Activated T-cell treated with anti-CD3 and anti-CD28 coated beads for 1 hour (primary cell): ENCODE measurements around the gene MAP3K20.
"Not testable (repeated sequence)": the region's sequence is repeated elsewhere in the genome, so short reads cannot be mapped to it uniquely, and the experiment has no call there.

Experiments
- DNase-seq: peaks from one replicate; pipeline ENCODE4 v3.0.0-alpha.2; 2020; ENCODE audit warnings: low read depth

The MAP3K20 gene

DNA sequence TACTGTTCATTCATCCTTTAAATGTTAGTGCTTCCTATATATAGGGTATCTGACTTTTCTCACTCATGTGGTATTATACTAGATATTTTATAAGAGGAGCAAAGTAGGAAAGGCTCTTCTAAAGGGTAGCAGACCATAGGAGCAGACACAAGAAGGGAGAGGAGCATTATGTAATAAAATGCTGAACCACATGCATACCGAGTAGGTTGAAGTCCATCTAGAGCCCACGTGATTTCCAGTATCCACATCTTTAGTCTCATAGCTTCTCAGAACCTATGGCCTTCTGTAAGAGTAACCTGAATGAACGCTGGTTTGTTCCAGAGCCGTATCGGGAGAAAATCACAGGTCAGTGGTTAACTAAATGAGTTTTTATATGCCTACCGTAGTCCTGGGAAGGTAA is 85.9 kb downstream of the MAP3K20 start:
- no peak for DNase-seq

DNA sequence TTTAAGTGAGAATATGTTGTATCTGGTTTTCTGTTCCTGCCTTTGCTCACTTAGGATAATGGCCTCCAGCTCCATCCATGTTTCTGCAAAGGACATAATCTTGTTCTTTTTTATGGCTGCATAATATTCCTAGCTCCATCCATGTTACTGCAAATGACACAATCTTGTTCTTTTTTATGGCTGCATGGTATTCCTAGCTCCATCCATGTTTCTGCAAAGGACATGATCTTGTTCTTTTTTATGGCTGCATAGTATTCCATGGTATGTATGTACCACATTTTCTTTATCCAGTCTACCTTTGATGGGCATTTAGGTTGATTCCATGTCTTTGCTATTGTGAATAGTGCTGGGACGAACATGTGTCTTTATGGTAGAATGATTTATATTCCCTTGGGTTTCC is 87.7 kb downstream of the MAP3K20 start:
- DNase-seq, result not testable (repeated sequence)

DNA sequence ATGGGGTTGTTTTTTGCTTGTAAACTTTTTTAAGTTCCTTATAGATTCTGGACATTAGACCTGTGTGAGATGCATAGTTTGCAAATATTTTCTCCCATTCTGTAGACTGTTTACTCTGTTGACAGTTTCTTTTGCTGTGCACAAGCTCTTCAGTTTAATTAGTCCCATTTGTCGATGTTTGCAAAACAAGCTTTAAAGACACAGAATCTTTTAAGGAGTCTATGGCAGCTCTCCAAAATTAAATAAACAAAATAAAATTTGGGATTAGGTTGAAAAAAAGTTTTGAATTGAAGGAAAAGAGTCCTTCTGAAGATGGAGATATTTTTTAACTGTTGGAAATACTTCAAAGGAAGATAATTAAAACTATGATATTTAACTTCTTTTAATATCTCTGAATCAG is 88.8 kb downstream of the MAP3K20 start:
- DNase-seq, result no peak

DNA sequence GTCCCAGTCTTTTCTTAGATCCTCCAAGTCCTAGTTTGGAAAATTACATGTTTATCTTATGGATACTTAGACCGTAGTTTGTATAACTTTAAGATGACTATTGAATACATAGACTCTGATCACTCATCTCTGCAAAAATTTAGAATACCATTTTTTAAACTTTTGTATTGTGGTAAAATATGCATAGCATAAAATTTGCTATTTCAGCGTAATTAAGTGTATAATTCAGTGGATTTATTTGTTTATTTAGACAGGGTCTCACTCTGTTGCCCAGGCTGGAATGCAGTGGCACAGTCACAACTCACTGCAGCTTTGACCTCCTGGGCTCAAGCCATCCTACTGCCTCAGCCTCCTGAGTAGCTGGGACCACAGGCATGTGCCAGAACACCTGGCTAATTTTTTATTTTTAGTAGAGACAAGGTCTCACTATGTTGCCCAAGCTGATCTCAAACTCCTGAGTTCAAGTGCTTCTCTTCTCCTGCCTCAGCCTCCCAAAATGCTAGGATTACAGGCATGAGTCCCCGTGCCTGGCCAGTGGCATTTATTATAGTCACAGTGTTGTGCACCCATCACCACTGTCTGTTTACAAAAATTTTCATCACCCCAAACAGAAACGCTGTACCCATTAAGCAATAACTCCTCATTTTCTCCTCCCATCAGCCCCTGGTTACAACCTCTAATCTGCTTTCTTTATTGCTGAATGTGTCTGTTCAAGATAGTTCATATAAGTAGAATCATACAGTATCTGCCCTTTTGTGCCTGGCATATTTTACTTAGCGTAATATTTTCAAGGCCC is 90.0 kb downstream of the MAP3K20 start:
- no peak for DNase-seq

DNA sequence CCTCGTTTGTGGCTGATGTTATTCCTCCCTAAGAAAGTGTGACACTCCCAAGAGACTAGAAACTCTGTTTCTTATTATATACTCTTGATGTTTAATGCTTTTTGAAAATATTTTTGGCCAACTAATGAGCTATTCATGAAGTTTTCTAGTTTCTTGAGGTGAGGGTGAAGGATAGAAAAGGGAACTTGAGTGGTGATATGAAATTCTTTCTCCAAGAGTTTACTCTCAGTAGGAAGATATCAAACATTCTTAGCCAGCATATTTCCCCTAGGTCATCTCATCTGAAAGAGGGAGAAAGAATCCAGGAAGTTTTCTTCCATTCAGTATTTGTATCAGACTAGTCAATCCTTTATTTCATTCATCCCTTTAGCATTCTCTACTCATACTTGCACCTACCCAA is 95.7 kb downstream of the MAP3K20 start:
- DNase-seq, result no peak

DNA sequence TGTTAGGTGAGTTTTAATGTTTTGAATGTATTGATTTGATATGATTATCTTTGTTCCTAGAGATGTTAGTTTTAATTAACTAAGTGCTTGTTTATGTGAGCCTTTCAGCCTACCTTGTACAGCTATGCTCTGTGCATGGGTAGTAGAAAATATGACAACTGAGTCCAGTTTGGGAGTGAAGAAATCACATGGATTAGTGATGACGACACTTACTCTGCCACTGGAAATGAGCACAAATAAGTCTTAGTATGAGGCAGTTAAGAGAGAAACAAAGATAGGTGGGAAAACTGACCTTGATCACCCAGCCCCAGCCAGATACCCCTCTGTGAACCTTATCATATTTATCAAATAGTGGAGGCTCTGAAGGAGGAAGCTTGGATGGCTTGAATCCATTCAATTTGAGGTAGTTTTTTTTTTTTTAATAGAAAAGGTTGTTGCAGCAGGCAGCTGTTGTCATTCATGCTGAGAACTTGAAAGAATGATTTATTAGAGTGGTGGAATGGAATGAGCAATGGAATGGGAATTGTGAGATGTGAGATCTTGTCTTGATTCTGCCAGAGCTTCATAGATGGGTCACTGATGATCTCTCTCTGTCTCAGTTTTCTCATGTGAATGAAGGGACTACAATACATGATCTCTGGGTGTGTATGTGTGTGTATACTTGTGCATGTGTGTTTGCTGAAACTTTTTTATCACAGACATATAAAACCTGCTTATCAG is 96.4 kb downstream of the MAP3K20 start:
- DNase-seq, result no peak

DNA sequence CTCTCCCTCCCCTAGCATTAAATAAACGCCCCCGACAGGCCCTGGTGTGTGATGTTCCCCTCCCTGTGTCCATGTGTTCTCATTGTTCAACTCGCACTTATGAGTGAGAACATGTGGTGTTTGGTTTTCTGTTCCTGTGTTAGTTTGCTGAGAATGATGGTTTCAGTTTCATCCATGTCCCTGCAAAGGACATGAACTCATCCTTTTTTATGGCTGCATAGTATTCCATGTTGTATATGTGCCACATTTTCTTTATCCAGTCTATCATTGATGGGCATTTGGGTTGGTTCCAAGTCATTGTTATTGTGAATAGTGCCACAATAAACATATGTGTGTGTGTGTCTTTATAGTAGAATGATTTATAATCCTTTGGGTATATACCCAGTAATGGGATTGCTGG is 98.7 kb downstream of the MAP3K20 start:
- not testable (repeated sequence) for DNase-seq

DNA sequence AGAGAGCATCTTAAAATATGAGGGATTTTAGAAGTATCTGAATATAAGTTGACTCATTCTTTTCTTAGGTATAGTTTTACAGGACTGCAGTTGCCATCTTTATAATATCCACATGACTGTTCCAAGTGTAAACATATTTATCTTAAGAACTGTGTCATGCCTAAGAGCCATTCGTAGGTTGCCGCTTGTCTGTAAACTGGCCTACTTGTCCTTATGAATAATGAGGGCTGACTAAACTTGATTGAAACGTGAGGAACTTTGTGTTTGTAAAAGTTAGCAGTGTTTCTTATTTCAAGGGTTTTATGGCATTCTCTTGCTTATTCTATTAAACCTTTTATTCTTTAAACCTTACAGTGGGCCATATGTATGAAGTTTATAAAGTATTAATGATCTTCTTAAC is 99.6 kb downstream of the MAP3K20 start:
- DNase-seq, result no peak

DNA sequence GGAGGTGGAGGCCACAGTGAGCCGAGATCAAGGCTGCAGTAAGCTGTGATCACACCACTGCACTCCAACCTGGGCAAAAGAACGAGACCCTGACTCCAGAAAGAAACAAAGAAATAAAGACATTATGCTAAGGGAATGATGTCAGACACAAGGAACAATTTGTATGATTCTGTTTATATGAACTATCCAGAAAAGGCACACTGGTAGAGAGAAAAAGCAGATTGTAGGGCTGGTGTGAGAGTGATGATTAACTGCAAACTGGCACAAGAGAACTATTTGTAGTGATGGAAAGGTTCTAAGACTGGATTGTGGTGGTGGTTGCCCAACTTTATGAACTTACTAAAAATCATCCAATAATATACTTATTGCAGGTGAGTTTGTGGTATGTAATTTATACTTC is 106.3 kb downstream of the MAP3K20 start:
- DNase-seq, result no peak

DNA sequence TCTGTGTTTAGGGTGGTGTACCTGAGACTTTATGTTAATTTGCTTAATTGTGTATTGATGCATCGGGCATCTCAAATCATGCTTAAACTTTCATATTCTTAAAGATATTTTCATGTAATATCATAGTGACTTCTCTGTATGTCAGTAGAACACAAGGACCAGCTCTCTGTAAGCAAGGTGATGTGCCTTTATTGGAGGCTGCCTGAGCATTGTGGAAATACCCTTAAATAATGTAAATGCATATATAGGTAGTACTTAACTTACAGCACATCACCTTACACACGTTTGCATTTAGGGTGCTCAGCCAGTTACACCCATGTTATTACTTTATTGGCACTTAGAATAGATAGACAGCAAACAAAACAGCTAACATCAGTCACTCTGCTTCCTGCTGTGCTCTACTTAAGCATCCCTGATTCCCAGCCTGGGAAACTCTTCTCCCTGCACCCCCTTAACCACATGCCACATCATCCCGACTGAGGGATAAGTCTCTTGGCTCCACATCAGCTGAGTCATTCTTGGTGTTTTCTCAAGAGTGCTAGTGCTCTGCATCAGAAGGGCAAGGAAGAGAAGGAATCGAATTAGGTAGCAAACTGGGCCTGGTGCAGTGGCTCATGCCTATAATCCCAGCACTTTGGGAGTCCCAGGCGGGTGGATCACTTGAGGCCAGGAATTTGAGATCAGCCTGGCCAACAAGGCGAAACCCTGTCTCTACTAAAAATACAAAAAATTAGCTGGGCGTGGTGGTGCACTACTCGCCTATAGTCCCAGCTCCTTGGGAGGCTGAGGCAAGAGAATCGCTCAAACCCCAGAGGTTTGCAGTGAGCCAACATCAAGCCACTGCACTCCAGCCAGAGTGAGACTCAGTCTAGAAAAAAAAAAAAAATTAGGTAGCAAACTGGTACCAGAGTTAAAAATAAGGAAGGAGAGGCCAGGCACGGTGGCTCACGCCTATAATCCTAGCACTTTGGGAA is 108.7 kb downstream of the MAP3K20 start:
- DNase-seq, result no peak

DNA sequence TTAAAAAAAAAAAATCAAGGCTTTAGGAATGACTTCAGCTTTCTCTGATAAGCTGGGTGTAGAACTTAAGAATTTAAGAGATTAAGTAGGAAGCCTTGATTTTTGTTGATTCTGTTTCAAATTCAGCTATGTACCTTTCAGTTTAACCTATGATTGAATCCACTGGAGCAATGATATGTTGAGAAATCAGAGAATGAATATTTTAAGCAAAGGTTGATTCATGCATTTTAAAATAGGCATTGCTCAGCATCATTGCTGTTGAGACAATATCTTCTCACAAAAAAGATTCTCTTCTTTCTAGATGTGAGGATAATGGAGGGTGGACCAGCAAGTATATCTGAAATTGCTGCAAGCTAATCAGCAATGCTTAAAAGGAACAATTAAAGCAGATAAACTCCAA is 109.8 kb downstream of the MAP3K20 start:
- DNase-seq, result no peak

DNA sequence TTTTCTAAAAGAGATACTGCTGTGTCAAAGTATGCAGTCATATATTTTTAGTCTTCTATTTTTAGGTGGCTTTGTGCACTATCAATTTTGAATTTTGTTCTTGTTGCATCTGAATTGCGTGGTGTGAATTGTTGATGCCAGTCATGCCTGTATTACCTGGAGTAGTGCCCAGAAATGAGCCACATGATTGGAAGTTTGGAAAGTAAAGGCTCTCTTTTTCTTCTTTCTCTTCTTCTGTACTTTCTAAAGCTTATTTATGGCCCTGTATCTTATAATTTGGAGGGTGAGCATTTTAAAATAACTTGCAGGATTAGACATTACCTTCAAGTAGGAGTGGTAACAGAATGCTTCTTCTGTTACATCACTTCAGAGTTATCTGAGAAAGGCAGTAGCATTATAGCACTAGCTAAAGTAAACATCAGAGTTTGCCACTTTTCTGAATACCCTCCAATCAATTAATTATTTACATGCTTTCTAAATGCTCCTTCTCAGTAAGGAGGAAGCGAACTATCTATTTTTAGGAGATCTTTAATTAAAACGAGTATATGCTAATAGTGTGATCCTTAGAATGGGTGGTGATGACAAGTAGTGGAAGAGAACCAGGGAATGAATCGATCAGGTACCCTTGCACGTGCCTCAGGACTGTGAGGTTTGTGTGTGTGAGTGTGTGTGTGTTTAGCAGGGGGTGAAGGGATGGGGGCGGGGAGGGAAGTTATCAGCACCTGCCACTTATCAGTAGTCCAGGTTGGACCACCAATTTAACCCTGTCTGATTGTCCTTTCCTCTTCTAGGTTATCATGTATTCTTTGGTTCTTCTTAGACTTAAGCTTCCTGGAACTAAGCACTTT is 112.5 kb downstream of the MAP3K20 start:
- DNase-seq, result no peak

DNA sequence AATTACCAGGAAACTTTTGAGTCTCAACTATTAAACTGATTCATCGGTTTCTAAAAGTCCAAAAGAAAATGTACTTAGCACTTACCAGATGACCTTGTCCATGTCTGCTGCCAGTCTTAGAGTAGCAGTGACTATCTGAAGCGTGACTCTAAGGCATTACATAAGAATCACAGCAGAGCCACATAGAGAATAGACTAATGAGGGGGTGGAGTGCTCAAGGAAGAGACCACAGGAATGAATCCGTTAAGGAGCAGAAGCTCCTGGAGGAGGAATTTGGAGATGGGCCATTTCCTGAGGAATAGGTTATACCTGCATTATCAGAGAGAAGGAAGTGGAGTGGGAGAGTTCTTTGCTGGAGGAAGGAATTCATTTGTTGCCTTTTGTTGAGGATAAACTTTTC is 116.0 kb downstream of the MAP3K20 start:
- DNase-seq, result no peak

DNA sequence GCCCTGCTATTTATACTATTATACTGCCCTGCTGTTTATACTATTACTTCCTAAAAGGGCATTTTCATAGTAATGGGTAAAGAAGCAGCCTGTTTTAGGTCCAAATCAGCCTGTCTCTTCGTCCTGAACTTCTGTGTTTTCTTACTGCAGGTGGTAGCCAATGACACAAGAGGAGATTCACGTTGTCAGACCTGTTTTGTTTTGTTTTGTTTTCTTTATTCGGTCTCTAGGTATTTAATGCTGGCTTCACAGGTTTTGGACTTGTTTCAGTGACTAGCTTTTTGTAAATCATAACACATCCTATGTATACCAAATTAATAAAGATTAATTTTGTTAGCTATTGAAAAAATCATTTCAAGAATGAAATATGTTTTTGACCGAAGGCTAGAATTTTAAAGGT is 116.4 kb downstream of the MAP3K20 start:
- DNase-seq, result no peak

DNA sequence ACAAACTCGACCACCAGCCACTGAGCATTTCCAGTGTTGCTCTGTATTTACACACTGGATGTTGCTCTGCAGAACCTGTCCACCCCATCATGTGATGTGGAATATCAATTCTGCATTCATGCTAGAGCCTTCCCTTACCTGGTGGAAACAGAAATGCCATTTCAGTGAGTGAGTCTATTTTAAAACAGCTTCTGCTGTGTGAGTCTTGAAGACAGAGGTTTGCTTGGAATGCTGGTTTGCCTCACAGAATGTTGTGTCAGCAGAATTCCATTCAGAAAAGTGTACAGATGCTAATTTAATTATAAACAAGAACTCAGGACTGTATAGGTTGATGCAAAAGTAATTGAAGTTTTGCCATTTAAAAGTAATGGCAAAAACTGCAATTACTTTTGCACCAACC is 118.3 kb downstream of the MAP3K20 start:
- no peak for DNase-seq

DNA sequence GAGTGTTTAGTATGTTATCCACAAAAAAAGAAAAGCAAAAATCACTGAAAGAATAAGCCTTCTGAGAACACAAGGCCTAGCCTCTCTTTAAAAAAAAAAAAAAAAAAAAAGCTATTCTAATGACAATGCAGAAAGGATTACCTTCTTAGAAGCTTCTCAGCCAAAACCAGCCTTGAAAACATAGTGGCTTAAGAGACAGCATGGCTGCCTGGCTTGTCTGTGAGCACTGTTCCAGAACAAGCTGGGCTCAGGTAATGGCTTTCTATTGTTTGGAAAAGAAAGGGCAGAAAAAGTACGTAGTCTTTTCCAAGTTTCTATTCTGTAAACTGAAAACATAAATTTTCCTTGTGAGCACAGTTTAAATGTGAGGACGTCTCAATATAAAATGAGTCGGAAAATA is 119.5 kb downstream of the MAP3K20 start:
- DNase-seq, result no peak

DNA sequence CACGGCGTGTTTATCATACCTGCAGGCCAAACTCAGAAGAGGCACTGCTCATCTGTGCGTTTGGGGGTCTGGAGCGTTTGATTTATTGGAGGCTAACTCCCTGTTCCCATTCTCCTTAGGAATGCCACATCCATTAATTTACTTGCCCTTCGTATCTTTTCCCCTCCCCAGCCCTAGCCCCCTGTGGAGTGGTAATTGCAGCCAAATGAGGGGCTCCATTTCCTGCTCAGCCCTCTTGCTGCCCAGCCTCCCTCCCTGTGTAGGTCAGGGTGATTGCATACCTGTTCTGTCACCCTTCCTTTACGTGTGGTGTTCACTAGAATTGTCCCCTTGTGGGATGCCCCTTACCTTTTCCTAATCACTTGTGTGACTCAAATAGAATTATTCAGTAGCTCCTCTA is 120.4 kb downstream of the MAP3K20 start:
- DNase-seq, result no peak

DNA sequence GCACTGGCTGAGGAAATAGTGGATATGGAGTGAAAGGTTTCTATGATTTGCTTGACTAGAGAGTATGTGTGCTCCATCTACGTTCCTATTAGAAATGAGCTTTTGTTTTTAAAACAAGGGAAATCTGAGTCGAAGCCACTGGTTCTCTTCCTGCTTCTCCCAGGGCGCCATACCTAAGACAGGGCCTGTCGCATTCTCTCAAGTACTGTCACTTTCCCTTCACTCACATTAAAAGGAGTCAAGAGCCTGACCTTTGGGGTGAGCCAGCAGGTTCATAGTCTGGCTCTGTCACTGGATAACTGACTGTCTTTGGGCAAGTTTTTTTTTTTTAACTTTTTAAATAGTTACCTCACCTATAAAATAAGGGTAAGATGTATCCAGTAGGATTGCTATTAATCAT is 121.0 kb downstream of the MAP3K20 start:
- no peak for DNase-seq

DNA sequence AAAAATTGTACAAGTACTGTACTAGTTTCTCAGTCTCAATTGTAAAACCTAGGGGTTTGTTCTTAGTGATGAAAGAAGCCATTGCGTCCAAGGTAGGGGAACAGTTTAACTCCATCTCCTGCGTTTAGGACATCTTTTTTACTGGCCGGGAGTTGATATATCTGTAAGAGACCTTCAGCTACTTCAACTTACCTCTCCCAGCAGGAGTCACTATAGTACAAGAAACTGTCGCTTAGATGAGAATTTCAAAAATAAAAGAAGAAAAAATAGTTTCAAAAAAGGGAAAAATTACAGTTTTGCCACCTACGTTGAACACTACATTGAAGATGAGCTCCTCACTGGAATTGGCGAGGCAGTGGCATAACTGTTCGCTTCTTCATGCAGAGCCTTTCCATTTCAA is 122.7 kb downstream of the MAP3K20 start:
- DNase-seq, result no peak

DNA sequence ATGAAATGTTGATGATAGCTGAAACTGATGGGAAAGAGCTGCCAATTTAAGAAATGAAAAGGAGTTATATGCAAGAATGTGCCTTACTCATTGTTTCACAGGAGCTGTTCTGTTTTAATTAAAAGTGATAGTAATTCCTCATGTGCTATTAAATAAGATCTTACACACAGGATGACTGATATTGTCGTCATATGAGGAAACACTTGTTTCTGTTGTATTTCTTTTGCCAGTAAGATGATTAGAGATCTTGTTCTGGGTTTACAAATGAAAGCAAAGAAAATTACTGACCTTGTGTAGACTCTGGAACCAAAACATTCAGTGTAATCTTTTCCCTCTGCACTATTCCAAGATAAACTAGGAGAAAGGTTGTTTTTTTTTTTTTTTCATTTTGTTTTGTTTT is 123.6 kb downstream of the MAP3K20 start:
- DNase-seq, result no peak

DNA sequence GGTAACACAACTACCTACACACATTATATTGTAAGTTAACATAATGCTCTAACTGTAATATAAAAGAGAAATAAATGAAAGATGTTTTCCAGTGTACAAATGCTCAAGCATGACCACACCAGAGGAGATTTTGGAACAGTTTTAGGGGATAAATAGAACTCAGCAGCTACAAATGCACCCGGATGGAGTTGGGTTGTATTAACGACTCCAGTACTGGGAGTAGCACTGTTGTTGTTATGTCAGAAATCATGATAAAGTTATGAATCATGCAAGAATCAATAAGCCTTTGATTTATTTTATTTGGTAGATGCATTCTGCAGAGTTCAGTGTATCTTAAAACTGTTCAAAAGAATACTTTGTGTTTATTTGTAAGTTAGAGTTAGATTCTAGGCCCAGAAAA is 126.9 kb downstream of the MAP3K20 start:
- DNase-seq, result no peak

DNA sequence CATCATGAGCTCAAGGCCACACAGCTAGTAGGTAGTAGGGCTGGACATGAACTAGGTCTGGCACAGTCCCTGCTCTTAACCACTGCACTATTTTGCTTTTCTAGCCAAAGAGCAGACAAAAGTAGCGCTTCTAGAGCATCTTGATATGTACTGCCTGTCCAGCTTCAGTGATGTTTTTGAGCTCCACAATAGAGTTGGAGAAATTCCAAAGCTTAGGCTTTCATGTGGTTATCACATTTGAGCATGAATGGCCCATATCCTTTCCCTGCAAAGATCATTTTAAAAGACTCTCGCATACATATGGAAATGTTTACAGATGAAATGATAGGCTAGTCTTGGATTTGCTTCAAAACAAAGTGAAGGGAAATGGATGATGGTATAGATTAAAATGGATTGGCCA is 128.7 kb downstream of the MAP3K20 start:
- no peak for DNase-seq
